K562 treated with DMSO at 1 percent for 24 hours (cell line): Measurements from ENCODE around the gene BMAL2. TPM values are rescaled to one million over a fixed set of nuclear protein-coding genes. Genes with fewer than 3 reads are reported as not detected.

Experiments used
- total RNA-seq: library from RNA; unstranded; fragments of 300-600 nt; gene quantifications from 2 replicates; pipeline ENCODE4 v1.2.3, GENCODE V29; 2022; ENCODE audit warnings: low read depth; ENCODE audit not compliant: insufficient read depth

BMAL2 gene
- 0.46 and 0.52 TPM in 2 replicates for total RNA-seq

GRCh38 chr12:27332714-27333402 lies at the start of gene BMAL2:
Gene BMAL2 (plus strand): TSS chr12:27332836. CDS start chr12:27333073, 237 bp downstream.

Other genes with a start within 250 kb of the BMAL2 start
- 5.2 and 8.5 TPM in 2 replicates for gene STK38L, start 88.5 kb upstream of the BMAL2 start, total RNA-seq
- gene SMCO2, start 113.9 kb downstream of the BMAL2 start, total RNA-seq, result not detected in 2 replicates
- 2.1 and 2.8 TPM in 2 replicates for gene PPFIBP1, start 191.4 kb downstream of the BMAL2 start, total RNA-seq